Measurements from ENCODE around the gene SLC9A9. TPM values are rescaled to one million over a fixed set of nuclear protein-coding genes. Genes with fewer than 3 reads are reported as not detected.

SLC9A9 gene
- total RNA-seq, 1 experiment from 2014 or later = 1.5 TPM

- DNase-seq = no peak
- no peaks in the 10 kb centered on the region for H3K27me3 Mint-ChIP-seq (ENCODE audit: unreplicated experiment)
- BruUV-seq (replicated peaks) = no TSS peak
- intact Hi-C loops (cut with micrococcal nuclease; ENCODE audit: unreplicated experiment) = no loop called here
- CTCF ChIA-PET = no interaction called here
- no peaks in the 10 kb centered on the region for H3K36me3 Mint-ChIP-seq (ENCODE audit: insufficient read depth, unreplicated experiment)
- no peak overlapping the region for H3K27ac Mint-ChIP-seq (ENCODE audit: unreplicated experiment)
- H3K9me3 Mint-ChIP-seq (ENCODE audit: low read depth, unreplicated experiment) = peaks cover 2% of the 10 kb centered on the region
- no peak overlapping the region for H3K4me3 Mint-ChIP-seq (ENCODE audit: low read depth, unreplicated experiment)
- H3K4me1 Mint-ChIP-seq (ENCODE audit: low read depth, unreplicated experiment) = no peaks in the 10 kb centered on the region
- no peak for TF ChIP-seq CTCF (IDR thresholded peaks at IDR 0.05; ENCODE audit: unreplicated experiment)
Measured at GRCh38 chr3:143351354-143351753, 496.9 kb downstream of the SLC9A9 start.

- H3K9me3 Mint-ChIP-seq (ENCODE audit: low read depth, unreplicated experiment) = peaks cover 2% of the 10 kb centered on the region
- no TSS peak for BruUV-seq (replicated peaks)
- no peak for TF ChIP-seq CTCF (IDR thresholded peaks at IDR 0.05; ENCODE audit: unreplicated experiment)
- no peak overlapping the region for H3K27ac Mint-ChIP-seq (ENCODE audit: unreplicated experiment)
- no peaks in the 10 kb centered on the region for H3K27me3 Mint-ChIP-seq (ENCODE audit: unreplicated experiment)
- H3K36me3 Mint-ChIP-seq (ENCODE audit: insufficient read depth, unreplicated experiment) = no peaks in the 10 kb centered on the region
- intact Hi-C loops (cut with micrococcal nuclease; ENCODE audit: unreplicated experiment) = no loop called here
- CTCF ChIA-PET = no interaction called here
- DNase-seq = no peak
- no peak overlapping the region for H3K4me3 Mint-ChIP-seq (ENCODE audit: low read depth, unreplicated experiment)
- no peaks in the 10 kb centered on the region for H3K4me1 Mint-ChIP-seq (ENCODE audit: low read depth, unreplicated experiment)
Measured at GRCh38 chr3:143349455-143349854, 498.8 kb downstream of the SLC9A9 start.

- Mint-ChIP-seq H3K27ac (ENCODE audit: unreplicated experiment) (no peak overlapping the region), H3K27me3 (ENCODE audit: unreplicated experiment) (no peaks in the 10 kb centered on the region), H3K36me3 (ENCODE audit: insufficient read depth, unreplicated experiment) (no peaks in the 10 kb centered on the region), H3K9me3 (ENCODE audit: low read depth, unreplicated experiment) (no peaks in the 10 kb centered on the region), H3K4me3 (ENCODE audit: low read depth, unreplicated experiment) (no peak overlapping the region), H3K4me1 (ENCODE audit: low read depth, unreplicated experiment) (no peaks in the 10 kb centered on the region)
- CTCF ChIA-PET = interaction anchor here (0.6 to 1.3 kb wide), 3 partner anchors 9 to 217 kb away, joined by 3 to 5 read pairs (median 3); no protein-coding TSS in a partner anchor
- no TSS peak for BruUV-seq (replicated peaks)
- intact Hi-C loops (cut with micrococcal nuclease; ENCODE audit: unreplicated experiment) = no loop called here
- no peak for TF ChIP-seq CTCF (IDR thresholded peaks at IDR 0.05; ENCODE audit: unreplicated experiment)
- DNase-seq = no peak
Measured at GRCh38 chr3:143348486-143349327, 499.6 kb downstream of the SLC9A9 start.

GRCh38 chr3:143344516-143345165 lies 503.6 kb downstream of the SLC9A9 start:
- no peak for DNase-seq
- intact Hi-C loops (cut with micrococcal nuclease; ENCODE audit: unreplicated experiment) = no loop called here
- H3K27ac Mint-ChIP-seq (ENCODE audit: unreplicated experiment) = no peak overlapping the region
- BruUV-seq (replicated peaks) = no TSS peak
- H3K4me1 Mint-ChIP-seq (ENCODE audit: low read depth, unreplicated experiment) = no peaks in the 10 kb centered on the region
- no peak overlapping the region for H3K4me3 Mint-ChIP-seq (ENCODE audit: low read depth, unreplicated experiment)
- no peak for TF ChIP-seq CTCF (IDR thresholded peaks at IDR 0.05; ENCODE audit: unreplicated experiment)
- H3K9me3 Mint-ChIP-seq (ENCODE audit: low read depth, unreplicated experiment) = no peaks in the 10 kb centered on the region
- no peaks in the 10 kb centered on the region for H3K27me3 Mint-ChIP-seq (ENCODE audit: unreplicated experiment)
- CTCF ChIA-PET = no interaction called here
- H3K36me3 Mint-ChIP-seq (ENCODE audit: insufficient read depth, unreplicated experiment) = no peaks in the 10 kb centered on the region

Measured in Calu3 (cell line).